GM12892 (cell line): Measurements from ENCODE around the gene SLC27A6.

Experiments used
- POLR2A ChIP-seq: IDR thresholded peaks from 2 replicates; pipeline ENCODE4 v1.6.1; 2011; ENCODE audit warnings: low read depth, low read length, control low read depth
- POLR2AphosphoS5 ChIP-seq: IDR thresholded peaks from 2 replicates; pipeline ENCODE4 v1.6.1; 2011; ENCODE audit warnings: low read depth, low read length, control low read depth
- TAF1 ChIP-seq: IDR thresholded peaks from 2 replicates; pipeline ENCODE4 v1.6.1; 2011; ENCODE audit warnings: low read depth, mild to moderate bottlenecking, control low read depth, low read length, borderline replicate concordance

GRCh38 chr5:129069292-129069691 is 104.0 kb downstream of the SLC27A6 start:
- TF ChIP-seq POLR2A (no peak), POLR2AphosphoS5 (no peak), TAF1 (no peak)
